Measurements from ENCODE around the gene SARDH. TPM values are rescaled to one million over a fixed set of nuclear protein-coding genes. Genes with fewer than 3 reads are reported as not detected.

Gene SARDH
- total and polyA plus RNA-seq, 9 of the 15 experiments (the other 6 are each of a cell fraction or from before 2014, with no cell fraction given): 0.14 TPM; not detected in 8

DNA sequence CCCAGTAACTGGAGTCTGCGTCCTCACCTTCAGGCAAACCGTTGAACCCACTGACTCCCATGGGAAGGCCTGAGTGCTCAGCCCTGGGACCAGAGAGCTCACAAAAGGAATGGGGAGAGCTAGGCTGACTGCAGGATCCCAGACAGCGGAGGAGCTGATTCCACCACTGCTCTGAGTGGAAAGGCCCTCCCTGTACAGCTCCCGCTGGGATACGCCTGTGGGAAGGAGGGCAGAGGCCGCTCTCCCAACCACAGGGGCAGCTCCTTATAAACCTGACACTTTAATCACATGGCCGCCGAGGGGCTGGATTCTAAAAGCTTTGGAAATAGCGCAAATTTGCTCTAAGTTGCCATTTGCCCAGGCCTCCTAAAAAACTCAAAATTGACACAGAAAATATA is 64.9 kb downstream of the SARDH start (continued):
- TF ChIP-seq ZNF639 (CRISPR knock-in tag; conservative IDR thresholded peaks at IDR 0.05 in 1 of 2, IDR thresholded peaks at IDR 0.05 in 1 of 2): no peak
- TF ChIP-seq SMAD4 (CRISPR knock-in tag; conservative IDR thresholded peaks at IDR 0.05): no peak

- intact Hi-C loops (cut with micrococcal nuclease): no loop called here
- no peaks in the 10 kb centered on the region for H3K79me2 ChIP-seq (ENCODE audit: control insufficient read depth, insufficient read depth, low read length)
- H3K4me2 ChIP-seq (ENCODE audit: insufficient read depth, low read length): no peak overlapping the region
- no peaks in the 10 kb centered on the region; a peak in 1 of 5 replicates for H3K4me1 ChIP-seq (replicated peaks in 1 of 2; ENCODE audit: control insufficient read depth in 2 of 2, insufficient read depth in 2 of 2, low read length in 2 of 2)
- no peaks in the 10 kb centered on the region for H3K36me3 ChIP-seq (ENCODE audit: control insufficient read depth, insufficient read depth, low read length)
- no TSS peak for BruUV-seq (replicated peaks)
- H3K9me3 ChIP-seq (replicated peaks; ENCODE audit: control insufficient read depth, insufficient read depth, low read depth, low read length): no peaks in the 10 kb centered on the region
- no peak overlapping the region for H3K9ac ChIP-seq (ENCODE audit: insufficient read depth in 1 of 2, low read depth in 2 of 2, low read length in 2 of 2)
- H3K27me3 ChIP-seq (ENCODE audit: control insufficient read depth in 2 of 2, insufficient read depth in 2 of 2, low read length in 2 of 2): peaks cover 31 to 60% of the 10 kb centered on the region in 2 experiments
- H2AFZ ChIP-seq (ENCODE audit: low read depth, low read length): no peak overlapping the region
- H4K20me1 ChIP-seq (replicated peaks; ENCODE audit: control insufficient read depth, insufficient read depth, low read length): peaks cover 8% of the 10 kb centered on the region; the same call in 1 of the 2 replicates
- H3K4me3 ChIP-seq: no peak overlapping the region
- FAIRE-seq (no peak), ATAC-seq (no peak), DNase-seq (ENCODE audit: extremely low read depth in 1 of 4, low spot score in 3 of 4) (no peak)
- WGBS (ENCODE audit: insufficient coverage, low coverage, missing lambda C conversion rate): 3% methylated on average over 26 of the region's 31 CpGs
- POLR2A ChIA-PET: interaction anchor here (0.7 kb wide), 1 partner anchor 11 kb away, joined by 3 read pairs; no protein-coding TSS in a partner anchor
- H3K27ac ChIP-seq (ENCODE audit: extremely low read depth, low read depth, low read length): no peak overlapping the region
- in situ Hi-C loops (cut with MboI): no loop called here
- CTCF ChIA-PET (ENCODE audit: low intra/inter-chr PET ratio): interaction anchor here (0.5 kb wide), 1 partner anchor 316 kb away, joined by 5 read pairs; no protein-coding TSS in a partner anchor
- H3K9me1 ChIP-seq (ENCODE audit: control insufficient read depth, insufficient read depth, low read length): no peaks in the 10 kb centered on the region
- TF ChIP-seq ZNF445 (CRISPR knock-in tag; IDR thresholded peaks at IDR 0.05; ENCODE audit: low read depth) (no peak), HMGXB4 (CRISPR knock-in tag; IDR thresholded peaks at IDR 0.05) (no peak), MLX (CRISPR knock-in tag; conservative IDR thresholded peaks at IDR 0.05) (no peak)
- TF ChIP-seq, protein P1, sequence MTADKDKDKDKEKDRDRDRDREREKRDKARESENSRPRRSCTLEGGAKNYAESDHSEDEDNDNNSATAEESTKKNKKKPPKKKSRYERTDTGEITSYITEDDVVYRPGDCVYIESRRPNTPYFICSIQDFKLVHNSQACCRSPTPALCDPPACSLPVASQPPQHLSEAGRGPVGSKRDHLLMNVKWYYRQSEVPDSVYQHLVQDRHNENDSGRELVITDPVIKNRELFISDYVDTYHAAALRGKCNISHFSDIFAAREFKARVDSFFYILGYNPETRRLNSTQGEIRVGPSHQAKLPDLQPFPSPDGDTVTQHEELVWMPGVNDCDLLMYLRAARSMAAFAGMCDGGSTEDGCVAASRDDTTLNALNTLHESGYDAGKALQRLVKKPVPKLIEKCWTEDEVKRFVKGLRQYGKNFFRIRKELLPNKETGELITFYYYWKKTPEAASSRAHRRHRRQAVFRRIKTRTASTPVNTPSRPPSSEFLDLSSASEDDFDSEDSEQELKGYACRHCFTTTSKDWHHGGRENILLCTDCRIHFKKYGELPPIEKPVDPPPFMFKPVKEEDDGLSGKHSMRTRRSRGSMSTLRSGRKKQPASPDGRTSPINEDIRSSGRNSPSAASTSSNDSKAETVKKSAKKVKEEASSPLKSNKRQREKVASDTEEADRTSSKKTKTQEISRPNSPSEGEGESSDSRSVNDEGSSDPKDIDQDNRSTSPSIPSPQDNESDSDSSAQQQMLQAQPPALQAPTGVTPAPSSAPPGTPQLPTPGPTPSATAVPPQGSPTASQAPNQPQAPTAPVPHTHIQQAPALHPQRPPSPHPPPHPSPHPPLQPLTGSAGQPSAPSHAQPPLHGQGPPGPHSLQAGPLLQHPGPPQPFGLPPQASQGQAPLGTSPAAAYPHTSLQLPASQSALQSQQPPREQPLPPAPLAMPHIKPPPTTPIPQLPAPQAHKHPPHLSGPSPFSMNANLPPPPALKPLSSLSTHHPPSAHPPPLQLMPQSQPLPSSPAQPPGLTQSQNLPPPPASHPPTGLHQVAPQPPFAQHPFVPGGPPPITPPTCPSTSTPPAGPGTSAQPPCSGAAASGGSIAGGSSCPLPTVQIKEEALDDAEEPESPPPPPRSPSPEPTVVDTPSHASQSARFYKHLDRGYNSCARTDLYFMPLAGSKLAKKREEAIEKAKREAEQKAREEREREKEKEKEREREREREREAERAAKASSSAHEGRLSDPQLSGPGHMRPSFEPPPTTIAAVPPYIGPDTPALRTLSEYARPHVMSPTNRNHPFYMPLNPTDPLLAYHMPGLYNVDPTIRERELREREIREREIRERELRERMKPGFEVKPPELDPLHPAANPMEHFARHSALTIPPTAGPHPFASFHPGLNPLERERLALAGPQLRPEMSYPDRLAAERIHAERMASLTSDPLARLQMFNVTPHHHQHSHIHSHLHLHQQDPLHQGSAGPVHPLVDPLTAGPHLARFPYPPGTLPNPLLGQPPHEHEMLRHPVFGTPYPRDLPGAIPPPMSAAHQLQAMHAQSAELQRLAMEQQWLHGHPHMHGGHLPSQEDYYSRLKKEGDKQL (CRISPR knock-in tag; IDR thresholded peaks at IDR 0.05; ENCODE audit: borderline replicate concordance): no peak
Measured at GRCh38 chr9:133672503-133673257, 65.5 kb downstream of the SARDH start.
